IgD-negative memory B cell (primary cell): ENCODE data around the gene CCDC7. TPM values are rescaled to one million over a fixed set of nuclear protein-coding genes. Genes with fewer than 3 reads are reported as not detected.
"Not testable (repeated sequence)": the region's sequence is repeated elsewhere in the genome, so short reads cannot be mapped to it uniquely, and the experiment has no call there.

ENCODE experiments used
- H3K27ac Mint-ChIP-seq, 3 donors: one replicate each; pipeline ENCODE4 v1.8.0; 2020 to 2022; ENCODE audit warnings: mild to moderate bottlenecking in 3 of 3, mixed read lengths in 3 of 3, moderate library complexity in 1 of 3
- H3K27me3 Mint-ChIP-seq: one replicate; pipeline ENCODE4 v1.8.0; 2021; ENCODE audit warnings: mixed read lengths
- H3K36me3 Mint-ChIP-seq: one replicate; pipeline ENCODE4 v1.8.0; 2020; ENCODE audit warnings: mild to moderate bottlenecking, mixed read lengths
- H3K4me1 Mint-ChIP-seq, 3 donors: one replicate each; pipeline ENCODE4 v1.8.0; 2020 to 2022; ENCODE audit warnings: mixed read lengths in 3 of 3, mild to moderate bottlenecking in 1 of 3
- H3K4me3 Mint-ChIP-seq, 4 donors: one replicate each; pipeline ENCODE4 v1.8.0; 2020 to 2022; ENCODE audit warnings: mild to moderate bottlenecking in 4 of 4, mixed read lengths in 4 of 4, moderate library complexity in 3 of 4
- H3K9me3 Mint-ChIP-seq, 3 donors: one replicate each; pipeline ENCODE4 v1.8.0; 2020 to 2021; ENCODE audit warnings: mixed read lengths in 3 of 3, mild to moderate bottlenecking in 1 of 3
- polyA plus RNA-seq: library from polyadenylated mRNA; unstranded; fragments of 300-500 nt; fragmentation: Illumina TruSeq; gene quantifications from one replicate; pipeline ENCODE4 v1.2.3, GENCODE V29; 2021

The CCDC7 gene
- polyA plus RNA-seq, 1 donor from 2014 or later: 3.9 TPM

DNA sequence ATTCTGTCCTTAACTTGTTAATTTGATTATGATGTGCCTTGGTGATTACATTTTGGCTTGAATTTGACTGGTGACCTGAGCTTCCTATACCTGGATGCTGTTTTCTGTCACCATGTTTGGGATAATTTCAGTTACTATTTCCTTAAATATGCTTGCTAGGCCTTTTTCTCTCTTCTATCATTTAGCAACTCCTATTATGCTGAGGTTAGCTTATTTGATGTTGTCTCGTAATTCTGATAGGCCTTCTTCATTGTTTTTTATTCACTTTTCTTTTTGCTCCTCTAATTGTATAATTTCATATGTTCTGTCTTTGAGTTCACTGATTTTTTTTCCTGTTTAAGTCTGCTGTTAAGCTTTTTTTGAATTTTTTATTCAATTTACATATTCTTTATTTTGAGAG is 327.2 kb downstream of the CCDC7 start:
- Mint-ChIP-seq H3K27me3 (peaks cover 2% of the 10 kb centered on the region), H3K36me3 (peaks cover 5% of the 10 kb centered on the region), H3K27ac (no peak overlapping the region), H3K4me1 (no peaks in the 10 kb centered on the region), H3K4me3 (no peak overlapping the region), H3K9me3 (peaks cover 8 to 41% (median 20%) of the 10 kb centered on the region in 3 donors)

DNA sequence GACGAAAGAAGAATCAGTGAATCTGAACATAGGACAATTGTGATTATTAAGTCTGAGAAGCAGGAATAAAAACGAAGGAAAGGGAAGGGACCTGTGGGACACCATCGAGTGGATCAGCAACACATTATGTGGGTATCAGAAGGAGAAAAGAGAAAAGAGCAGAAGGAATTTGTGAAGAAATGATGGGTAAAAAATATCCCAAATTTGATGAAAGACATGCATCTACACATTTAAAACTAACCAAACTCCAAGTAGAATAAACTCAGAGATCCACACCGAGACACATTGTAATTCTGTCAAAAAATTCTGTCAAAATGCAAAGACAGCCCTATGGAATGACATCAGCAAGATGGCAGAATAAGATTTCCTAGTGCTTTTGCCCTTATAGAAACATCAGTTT is 341.0 kb downstream of the CCDC7 start:
- no peaks in the 10 kb centered on the region for H3K27me3 Mint-ChIP-seq
- H3K4me3 Mint-ChIP-seq: no peak overlapping the region
- no peaks in the 10 kb centered on the region for H3K36me3 Mint-ChIP-seq
- no peaks in the 10 kb centered on the region for H3K4me1 Mint-ChIP-seq
- peaks cover 0 to 11% (median 3%) of the 10 kb centered on the region in 3 donors for H3K9me3 Mint-ChIP-seq
- H3K27ac Mint-ChIP-seq: peak overlapping the region in 1 of 3 donors; percentile 21

DNA sequence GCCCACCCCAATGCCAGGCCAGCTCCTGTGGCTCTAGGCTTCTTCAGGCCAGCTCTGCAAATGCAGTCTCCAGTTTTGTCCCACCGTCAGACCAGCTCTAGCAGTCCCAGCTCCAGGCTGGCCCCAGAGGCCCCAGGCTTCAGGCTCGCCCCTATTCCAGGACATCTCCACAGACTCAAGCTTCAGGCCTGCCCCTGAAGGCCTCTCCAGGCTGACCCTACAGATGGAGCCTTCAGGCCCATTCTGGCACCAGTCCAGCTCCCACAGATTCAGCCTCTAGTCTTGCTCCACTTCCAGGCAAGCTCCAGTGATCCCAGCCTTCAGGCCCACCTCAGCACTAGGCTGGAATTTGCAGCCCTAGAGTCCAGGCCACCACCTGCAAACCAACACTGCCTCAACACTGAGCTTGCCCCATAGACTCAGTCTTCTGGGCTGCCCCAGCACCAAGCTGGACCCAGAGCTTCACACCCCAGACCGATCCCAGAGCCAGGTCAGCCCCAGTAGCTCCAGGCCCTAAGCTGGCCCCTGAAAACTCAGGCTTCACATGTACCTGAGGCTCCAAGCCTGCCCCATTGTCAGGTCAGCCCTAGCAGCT is 341.8 kb downstream of the CCDC7 start:
- Mint-ChIP-seq H3K27ac (no peak overlapping the region), H3K4me1 (no peaks in the 10 kb centered on the region), H3K4me3 (no peak overlapping the region), H3K9me3 (peaks cover 0 to 11% (median 3%) of the 10 kb centered on the region in 3 donors), H3K27me3 (no peaks in the 10 kb centered on the region), H3K36me3 (no peaks in the 10 kb centered on the region)

DNA sequence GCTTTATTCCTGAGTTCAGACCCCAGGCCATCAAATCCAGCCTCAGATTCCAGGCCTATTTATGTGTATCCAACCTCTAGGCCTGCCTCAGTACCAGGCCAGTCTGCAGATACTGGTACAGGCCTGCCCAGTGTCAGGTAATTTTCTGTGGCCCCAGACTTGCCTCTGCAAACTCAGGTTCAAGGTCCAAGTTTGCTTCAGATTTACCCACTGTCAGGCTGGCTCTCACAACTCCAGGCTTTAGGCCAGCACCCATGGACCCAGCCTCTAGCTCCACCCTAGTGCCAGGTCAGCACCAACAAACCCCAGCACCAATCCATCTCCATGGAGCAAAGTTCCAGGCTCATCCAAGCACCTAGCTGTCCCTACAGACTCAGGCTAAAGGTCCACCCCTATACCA is 342.4 kb downstream of the CCDC7 start:
- Mint-ChIP-seq H3K4me3 (no peak overlapping the region), H3K4me1 (no peaks in the 10 kb centered on the region), H3K27me3 (no peaks in the 10 kb centered on the region), H3K9me3 (peaks cover 0 to 11% (median 3%) of the 10 kb centered on the region in 3 donors), H3K27ac (peak overlapping the region in 1 of 3 donors; percentile 54), H3K36me3 (no peaks in the 10 kb centered on the region)

DNA sequence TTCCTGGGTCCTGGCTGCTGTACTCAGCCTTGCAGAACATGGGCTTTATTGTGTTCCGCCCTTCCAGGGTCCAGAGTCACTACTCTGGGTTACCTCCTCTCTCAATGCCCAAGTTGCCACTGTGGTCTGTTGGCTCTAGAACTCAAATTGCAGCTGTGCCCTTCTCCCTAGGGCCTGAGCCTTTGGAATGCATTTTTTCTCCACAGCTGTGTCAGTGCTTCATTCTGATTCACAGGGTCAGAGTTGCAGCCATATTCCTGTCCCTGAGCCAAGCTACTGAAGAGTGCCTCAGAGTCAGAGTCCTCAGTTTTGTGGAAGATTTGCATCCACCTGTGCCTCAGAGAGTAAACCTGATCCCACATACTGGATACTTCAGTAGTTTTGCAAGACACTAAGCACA is 344.5 kb downstream of the CCDC7 start:
- Mint-ChIP-seq H3K4me3 (no peak overlapping the region), H3K27ac (no peak overlapping the region), H3K27me3 (no peaks in the 10 kb centered on the region), H3K36me3 (no peaks in the 10 kb centered on the region), H3K9me3 (peaks cover 0 to 11% (median 3%) of the 10 kb centered on the region in 3 donors), H3K4me1 (no peaks in the 10 kb centered on the region)

DNA sequence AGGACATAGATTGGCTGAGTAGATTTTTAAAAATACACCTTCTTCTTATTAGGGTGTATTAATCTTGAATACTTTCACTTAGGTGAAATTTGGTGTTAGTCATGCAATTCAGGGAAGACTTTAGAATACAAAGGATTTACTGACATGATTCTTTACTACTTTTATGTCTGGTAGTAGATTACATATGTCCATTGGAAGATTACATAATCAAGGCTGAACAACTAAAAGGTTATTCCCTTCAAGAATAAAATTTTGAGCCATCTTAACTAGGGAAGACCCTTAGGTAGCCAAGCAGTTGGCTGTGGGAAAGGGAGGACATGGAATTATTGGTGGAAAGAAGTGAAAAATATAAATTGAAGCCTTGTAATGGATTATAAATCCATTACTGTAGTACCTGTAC is 347.1 kb downstream of the CCDC7 start:
- Mint-ChIP-seq H3K4me3 (no peak overlapping the region), H3K27me3 (no peaks in the 10 kb centered on the region), H3K9me3 (peaks cover 0 to 8% (median 3%) of the 10 kb centered on the region in 3 donors), H3K4me1 (no peaks in the 10 kb centered on the region), H3K36me3 (no peaks in the 10 kb centered on the region), H3K27ac (no peak overlapping the region)

DNA sequence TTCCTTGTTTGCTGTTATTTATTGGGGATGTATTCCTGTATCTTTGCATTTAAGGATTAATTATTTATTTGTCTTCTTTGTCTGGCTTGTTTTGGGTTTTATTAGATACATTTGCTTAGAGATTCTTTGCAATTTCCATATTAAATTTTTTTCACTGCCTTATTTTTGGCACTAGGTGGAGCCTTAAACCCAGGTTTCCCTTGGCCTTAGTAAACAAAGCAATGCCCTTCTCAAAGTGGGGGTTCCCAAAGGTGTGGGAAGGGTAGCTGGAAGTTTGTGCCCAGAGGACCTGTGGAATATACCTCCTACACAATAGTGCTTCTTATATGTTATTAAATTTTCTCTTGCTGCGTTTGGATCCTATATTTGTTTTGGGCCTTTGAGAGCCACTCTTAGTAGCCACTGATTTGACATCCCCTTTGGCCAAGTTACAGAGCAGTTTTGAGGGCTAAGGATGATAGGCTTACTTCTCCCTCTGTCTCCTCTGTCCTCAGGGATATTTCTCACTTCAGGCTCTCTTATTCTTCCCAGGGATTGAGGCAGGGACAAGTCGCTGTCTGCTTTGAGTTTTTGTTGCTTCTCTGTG is 349.8 kb downstream of the CCDC7 start:
- peak overlapping the region in 1 of 3 donors; percentile 43 for H3K27ac Mint-ChIP-seq
- no peaks in the 10 kb centered on the region for H3K36me3 Mint-ChIP-seq
- H3K4me3 Mint-ChIP-seq: no peak overlapping the region
- H3K4me1 Mint-ChIP-seq: no peaks in the 10 kb centered on the region
- no peaks in the 10 kb centered on the region for H3K27me3 Mint-ChIP-seq
- H3K9me3 Mint-ChIP-seq: no peaks in the 10 kb centered on the region

DNA sequence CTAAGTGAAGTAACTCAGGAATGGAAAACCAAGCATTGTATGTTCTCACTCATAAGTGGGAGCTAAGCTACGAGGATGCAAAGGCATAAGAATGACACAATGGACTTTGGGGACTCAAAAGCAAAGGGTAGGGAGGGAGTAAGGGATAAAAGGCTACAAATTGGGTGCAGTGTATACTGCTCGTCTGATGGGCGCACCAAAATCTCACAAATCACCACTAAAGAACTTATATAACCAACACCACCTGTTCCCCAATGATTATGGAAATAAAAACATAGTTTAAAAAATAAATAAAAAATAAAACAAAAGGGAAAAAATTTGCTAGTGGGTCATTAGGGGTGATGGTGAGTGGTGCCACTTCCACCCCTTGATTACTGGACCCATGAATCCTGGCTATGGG is 351.5 kb downstream of the CCDC7 start:
- H3K4me3 Mint-ChIP-seq, H3K4me1 Mint-ChIP-seq, H3K9me3 Mint-ChIP-seq, H3K27me3 Mint-ChIP-seq, H3K36me3 Mint-ChIP-seq, H3K27ac Mint-ChIP-seq: not testable (repeated sequence)

DNA sequence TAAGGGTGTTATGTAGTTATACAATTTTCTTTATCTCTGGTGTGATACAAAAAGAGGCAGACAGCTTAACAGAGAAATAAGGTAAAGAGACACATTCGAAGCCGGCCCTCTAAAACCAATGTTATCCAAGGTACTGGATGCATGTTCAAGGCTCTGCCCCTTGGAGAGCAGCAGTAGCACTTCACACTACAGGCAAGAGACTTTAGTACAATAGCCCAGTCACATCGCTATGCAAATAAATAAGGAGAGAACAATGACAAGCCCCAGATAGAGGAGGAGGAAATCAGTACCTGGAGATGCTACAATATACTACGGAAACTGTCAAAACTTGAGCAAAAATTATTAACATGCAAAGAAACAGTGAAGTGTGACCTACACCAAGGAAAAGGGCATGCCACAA is 401.0 kb downstream of the CCDC7 start:
- Mint-ChIP-seq H3K36me3 (no peaks in the 10 kb centered on the region), H3K4me3 (no peak overlapping the region), H3K4me1 (peaks cover 0 to 4% (median 0%) of the 10 kb centered on the region in 3 donors), H3K9me3 (peaks cover 0 to 2% (median 0%) of the 10 kb centered on the region in 3 donors), H3K27me3 (no peaks in the 10 kb centered on the region), H3K27ac (no peak overlapping the region)

DNA sequence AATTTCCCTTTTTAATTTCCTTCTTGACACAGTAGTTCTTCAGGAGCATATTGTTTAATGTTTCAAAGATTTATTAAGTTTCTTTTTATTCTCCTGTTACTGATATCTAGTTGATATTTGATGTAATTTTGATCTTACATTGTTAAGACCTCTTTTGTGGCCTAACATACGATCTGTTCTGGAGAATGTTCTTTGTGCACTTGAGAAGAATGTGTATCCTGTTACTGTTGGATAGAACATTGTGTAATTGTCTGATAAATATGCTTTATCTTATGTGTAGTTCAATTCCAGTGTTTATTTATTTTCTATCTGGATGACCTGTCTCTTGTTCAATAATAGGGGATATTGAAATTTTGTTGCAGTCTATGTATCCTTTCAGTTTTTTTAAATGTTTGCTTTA is 405.4 kb downstream of the CCDC7 start:
- H3K4me3 Mint-ChIP-seq: no peak overlapping the region

DNA sequence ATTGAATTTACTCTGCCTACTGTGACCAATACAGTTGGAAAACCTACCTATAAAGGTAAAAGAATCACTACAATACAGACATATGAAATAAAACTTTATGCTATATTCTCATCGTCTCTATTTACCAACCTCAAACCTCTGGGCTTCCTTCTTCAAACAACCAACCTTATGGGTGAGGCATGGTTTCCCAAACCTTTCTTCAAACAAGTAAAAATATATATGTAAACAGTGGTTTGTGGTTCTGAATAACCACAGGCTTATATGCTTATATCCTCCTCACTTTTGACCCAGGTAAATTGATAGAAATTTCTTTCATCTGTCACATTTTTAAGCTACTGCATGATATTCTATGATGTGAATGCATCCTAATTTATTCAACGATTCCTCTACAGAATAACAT is 408.5 kb downstream of the CCDC7 start:
- Mint-ChIP-seq H3K36me3 (no peaks in the 10 kb centered on the region), H3K27ac (no peak overlapping the region), H3K4me3 (no peak overlapping the region), H3K9me3 (peaks cover 0 to 3% (median 0%) of the 10 kb centered on the region in 3 donors), H3K27me3 (no peaks in the 10 kb centered on the region), H3K4me1 (no peaks in the 10 kb centered on the region)

More for the DNA sequence above, 405.4 kb downstream of the CCDC7 start:
- no peak overlapping the region for H3K27ac Mint-ChIP-seq
- H3K9me3 Mint-ChIP-seq: no peaks in the 10 kb centered on the region
- peaks cover 0 to 4% (median 0%) of the 10 kb centered on the region in 3 donors for H3K4me1 Mint-ChIP-seq
- H3K27me3 Mint-ChIP-seq: no peaks in the 10 kb centered on the region
- H3K36me3 Mint-ChIP-seq: no peaks in the 10 kb centered on the region

DNA sequence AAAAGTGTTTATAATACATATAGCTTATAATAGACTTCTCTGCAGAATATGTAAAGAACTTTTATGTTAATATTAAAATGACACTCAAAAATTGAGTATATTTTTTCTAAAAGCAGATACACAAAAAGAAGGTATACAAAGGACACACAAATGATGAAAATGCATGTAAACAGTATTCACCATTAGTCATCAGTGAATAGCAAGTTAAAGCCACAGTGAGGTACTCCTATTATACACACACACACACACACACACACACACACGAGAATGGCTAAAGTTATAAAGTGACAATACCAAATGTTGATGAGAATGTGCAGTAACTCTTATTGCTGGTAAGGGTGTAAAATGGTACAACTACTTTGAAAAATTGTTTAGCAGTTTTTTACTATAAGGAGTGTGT is 419.2 kb downstream of the CCDC7 start:
- Mint-ChIP-seq H3K4me3 (no peak overlapping the region), H3K27me3 (no peaks in the 10 kb centered on the region)

DNA sequence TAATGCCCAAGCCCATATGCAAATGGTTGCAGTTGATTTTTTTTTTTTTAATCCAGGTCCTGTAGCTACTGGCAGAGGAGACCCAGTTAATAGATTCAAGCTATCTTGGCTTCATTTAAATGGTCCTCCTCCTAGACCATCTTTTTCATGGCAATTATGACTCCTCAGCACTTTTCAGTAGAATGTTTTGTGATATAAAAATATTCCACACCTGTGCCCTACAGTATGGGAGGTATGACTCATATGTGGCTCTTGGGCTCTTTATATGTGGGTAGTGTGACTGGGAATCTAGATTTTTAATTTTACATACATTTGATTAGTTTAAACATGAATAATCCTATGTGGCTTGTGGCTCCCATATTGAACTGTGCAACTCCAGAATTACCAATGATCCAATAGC is 432.0 kb downstream of the CCDC7 start:
- Mint-ChIP-seq H3K4me3 (no peak overlapping the region), H3K27ac (no peak overlapping the region), H3K9me3 (peaks cover 0 to 2% (median 0%) of the 10 kb centered on the region in 3 donors), H3K27me3 (no peaks in the 10 kb centered on the region), H3K36me3 (peaks cover 5% of the 10 kb centered on the region), H3K4me1 (no peaks in the 10 kb centered on the region)

More for the DNA sequence above, 419.2 kb downstream of the CCDC7 start:
- H3K27ac Mint-ChIP-seq: no peak overlapping the region
- H3K36me3 Mint-ChIP-seq: peaks cover 2% of the 10 kb centered on the region
- H3K4me1 Mint-ChIP-seq: no peaks in the 10 kb centered on the region
- H3K9me3 Mint-ChIP-seq: peaks cover 0 to 8% (median 0%) of the 10 kb centered on the region in 3 donors

DNA sequence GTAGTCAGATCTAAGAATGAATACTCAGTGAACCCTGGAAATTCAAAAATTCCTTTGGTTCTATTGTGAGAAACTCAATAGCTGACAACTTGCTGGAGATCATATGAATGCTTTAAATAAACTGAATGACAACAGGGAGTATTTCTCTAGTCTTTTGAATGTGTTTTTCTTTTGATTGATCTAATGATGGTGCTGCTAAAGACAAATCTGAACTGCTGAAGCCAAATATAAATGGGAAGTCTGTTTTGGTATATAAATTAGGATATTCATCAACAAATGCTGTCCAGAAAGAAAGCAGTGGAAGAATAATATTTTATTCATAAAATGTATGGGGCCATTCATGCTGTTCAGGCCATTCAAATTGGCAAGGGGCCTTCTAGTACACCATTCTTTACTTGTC is 432.7 kb downstream of the CCDC7 start:
- Mint-ChIP-seq H3K36me3 (peaks cover 5% of the 10 kb centered on the region), H3K9me3 (peaks cover 0 to 2% (median 0%) of the 10 kb centered on the region in 3 donors), H3K4me1 (no peaks in the 10 kb centered on the region), H3K27me3 (no peaks in the 10 kb centered on the region), H3K4me3 (no peak overlapping the region), H3K27ac (no peak overlapping the region)

DNA sequence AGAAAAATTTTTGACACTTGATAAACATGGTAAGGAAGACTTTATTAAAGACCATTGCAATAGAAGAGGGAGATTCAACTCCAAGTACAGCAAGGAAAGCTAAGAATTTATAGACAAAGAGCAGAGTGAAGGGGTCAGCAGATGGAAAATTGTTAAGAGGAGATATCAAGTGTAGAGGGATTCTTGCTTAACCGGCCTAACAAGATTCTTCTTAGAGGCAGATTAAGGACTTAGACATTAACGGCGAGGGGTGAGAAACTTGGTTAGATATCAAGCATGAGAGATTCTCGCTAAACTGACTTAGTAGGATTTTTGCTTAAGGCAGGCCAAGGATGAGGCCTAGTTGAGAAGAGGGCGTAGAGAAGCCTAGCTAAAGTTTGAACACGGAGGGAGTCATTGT is 436.1 kb downstream of the CCDC7 start:
- Mint-ChIP-seq H3K4me3 (no peak overlapping the region), H3K27ac (peak overlapping the region in 1 of 3 donors; percentile 55)

DNA sequence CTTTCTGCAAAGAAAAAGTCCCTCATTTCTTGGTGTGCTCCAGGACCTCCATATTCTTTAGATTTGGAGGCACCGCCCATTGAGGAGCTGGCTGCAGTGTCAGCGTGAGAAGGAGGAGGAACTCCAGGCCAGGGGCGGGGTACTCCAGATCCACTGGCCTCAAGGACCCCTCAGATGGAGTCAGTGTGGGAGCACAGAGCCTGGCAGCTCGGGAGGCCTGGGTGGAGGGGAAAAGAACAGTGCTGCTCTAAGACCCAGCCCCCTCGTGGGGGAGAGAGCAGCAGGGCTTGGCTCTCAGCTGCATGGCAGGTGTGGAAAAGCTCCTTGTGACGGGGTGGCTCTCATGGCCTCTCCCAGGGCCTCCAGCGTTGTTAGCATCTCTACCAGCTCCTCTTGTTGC is 441.5 kb downstream of the CCDC7 start:
- no peak overlapping the region for H3K4me3 Mint-ChIP-seq
- no peaks in the 10 kb centered on the region for H3K9me3 Mint-ChIP-seq
- no peaks in the 10 kb centered on the region for H3K36me3 Mint-ChIP-seq
- H3K4me1 Mint-ChIP-seq: peaks cover 0 to 12% (median 2%) of the 10 kb centered on the region in 3 donors
- H3K27ac Mint-ChIP-seq: peak overlapping the region in 1 of 3 donors; percentile 73
- H3K27me3 Mint-ChIP-seq: no peaks in the 10 kb centered on the region

More for the DNA sequence above, 436.1 kb downstream of the CCDC7 start:
- Mint-ChIP-seq H3K27me3 (no peaks in the 10 kb centered on the region), H3K4me1 (no peaks in the 10 kb centered on the region), H3K9me3 (no peaks in the 10 kb centered on the region), H3K36me3 (peaks cover 5% of the 10 kb centered on the region)
